Measurements from ENCODE around the gene SFPQ.
"Not testable (repeated sequence)": the region's sequence is repeated elsewhere in the genome, so short reads cannot be mapped to it uniquely, and the experiment has no call there.

SFPQ gene, protein sequence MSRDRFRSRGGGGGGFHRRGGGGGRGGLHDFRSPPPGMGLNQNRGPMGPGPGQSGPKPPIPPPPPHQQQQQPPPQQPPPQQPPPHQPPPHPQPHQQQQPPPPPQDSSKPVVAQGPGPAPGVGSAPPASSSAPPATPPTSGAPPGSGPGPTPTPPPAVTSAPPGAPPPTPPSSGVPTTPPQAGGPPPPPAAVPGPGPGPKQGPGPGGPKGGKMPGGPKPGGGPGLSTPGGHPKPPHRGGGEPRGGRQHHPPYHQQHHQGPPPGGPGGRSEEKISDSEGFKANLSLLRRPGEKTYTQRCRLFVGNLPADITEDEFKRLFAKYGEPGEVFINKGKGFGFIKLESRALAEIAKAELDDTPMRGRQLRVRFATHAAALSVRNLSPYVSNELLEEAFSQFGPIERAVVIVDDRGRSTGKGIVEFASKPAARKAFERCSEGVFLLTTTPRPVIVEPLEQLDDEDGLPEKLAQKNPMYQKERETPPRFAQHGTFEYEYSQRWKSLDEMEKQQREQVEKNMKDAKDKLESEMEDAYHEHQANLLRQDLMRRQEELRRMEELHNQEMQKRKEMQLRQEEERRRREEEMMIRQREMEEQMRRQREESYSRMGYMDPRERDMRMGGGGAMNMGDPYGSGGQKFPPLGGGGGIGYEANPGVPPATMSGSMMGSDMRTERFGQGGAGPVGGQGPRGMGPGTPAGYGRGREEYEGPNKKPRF

GRCh38 chr1:35192853-35193664, at the start of gene SFPQ:
TSS of gene SFPQ (minus strand) at chr1:35193145. CDS start at chr1:35193049, 96 bp downstream.
- peak within 1 kb of the TSS; percentile 96 for H3K4me3 ChIP-seq (ENCODE audit: low read length)
- peak; percentile 99 for DNase-seq (ENCODE audit: low read depth)
- TF ChIP-seq, protein P1, sequence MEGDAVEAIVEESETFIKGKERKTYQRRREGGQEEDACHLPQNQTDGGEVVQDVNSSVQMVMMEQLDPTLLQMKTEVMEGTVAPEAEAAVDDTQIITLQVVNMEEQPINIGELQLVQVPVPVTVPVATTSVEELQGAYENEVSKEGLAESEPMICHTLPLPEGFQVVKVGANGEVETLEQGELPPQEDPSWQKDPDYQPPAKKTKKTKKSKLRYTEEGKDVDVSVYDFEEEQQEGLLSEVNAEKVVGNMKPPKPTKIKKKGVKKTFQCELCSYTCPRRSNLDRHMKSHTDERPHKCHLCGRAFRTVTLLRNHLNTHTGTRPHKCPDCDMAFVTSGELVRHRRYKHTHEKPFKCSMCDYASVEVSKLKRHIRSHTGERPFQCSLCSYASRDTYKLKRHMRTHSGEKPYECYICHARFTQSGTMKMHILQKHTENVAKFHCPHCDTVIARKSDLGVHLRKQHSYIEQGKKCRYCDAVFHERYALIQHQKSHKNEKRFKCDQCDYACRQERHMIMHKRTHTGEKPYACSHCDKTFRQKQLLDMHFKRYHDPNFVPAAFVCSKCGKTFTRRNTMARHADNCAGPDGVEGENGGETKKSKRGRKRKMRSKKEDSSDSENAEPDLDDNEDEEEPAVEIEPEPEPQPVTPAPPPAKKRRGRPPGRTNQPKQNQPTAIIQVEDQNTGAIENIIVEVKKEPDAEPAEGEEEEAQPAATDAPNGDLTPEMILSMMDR (IDR thresholded peaks at IDR 0.05; ENCODE audit: insufficient read depth, low read depth, low read length, missing control alignments) = no peak

GRCh38 chr1:35236772-35237171, 43.8 kb upstream of the SFPQ start:
- not testable (repeated sequence) for H3K4me3 ChIP-seq (ENCODE audit: low read length); DNase-seq (ENCODE audit: low read depth)

DNA sequence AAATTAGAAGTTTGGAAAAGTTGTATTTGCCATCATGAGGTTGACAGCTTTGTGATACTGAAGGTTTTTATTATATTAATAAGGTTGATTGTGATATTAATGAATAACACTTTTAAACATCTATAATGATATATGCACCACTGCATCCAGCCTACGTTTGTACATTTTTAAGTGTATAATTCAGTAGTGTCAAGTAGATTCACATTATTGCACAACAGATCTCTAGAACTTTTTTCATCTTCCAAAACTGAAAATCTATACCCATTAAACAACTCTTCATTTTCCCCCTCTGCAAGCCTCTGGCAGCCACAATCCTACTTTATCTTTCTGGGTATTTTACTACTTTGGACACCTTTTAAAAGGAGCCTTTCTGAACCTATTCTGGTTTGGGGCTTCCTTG, 38.3 kb upstream of the SFPQ start:
- no peak for DNase-seq (ENCODE audit: low read depth)
- TF ChIP-seq, protein P1 (IDR thresholded peaks at IDR 0.05; ENCODE audit: insufficient read depth, low read depth, low read length, missing control alignments) = no peak
- H3K4me3 ChIP-seq (ENCODE audit: low read length) = no peak overlapping the region

DNA sequence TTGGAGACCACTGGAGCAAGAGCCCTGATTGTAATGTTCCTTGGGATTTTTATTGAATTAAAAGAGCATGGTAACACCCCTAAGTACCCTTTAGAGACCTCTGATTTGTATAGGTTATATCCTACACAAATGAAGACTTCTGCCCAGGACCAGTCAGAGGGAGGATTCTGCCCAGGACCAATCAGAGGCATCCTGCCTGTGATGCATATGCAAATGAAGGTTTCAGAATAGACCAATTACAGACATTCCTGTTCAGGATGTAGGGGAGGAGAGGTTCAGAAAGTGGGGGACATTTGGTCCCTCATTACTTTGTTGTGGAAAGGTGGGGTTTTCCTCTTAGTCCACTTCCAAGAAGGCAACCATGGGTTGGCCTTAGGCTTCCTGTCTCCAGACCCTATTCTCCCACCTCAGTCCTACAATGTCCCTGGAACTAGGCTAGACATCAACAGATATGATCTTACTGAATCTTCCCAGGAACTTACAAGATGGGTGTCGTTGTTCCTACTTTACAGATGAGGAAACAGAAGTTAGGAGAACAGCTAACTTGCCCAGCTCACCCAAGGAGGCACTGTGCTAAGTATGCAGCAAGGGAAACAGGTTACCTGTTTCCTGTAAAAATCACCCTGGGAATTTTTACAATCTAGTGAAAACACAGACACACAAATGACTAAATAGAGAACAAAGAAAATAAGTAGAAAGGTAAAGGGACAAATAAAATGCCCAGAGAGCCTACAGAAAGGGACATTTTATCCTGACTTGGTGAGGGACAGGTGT, 36.8 kb upstream of the SFPQ start:
- TF ChIP-seq, protein P1 (IDR thresholded peaks at IDR 0.05; ENCODE audit: insufficient read depth, low read depth, low read length, missing control alignments) = no peak
- no peak overlapping the region for H3K4me3 ChIP-seq (ENCODE audit: low read length)
- DNase-seq (ENCODE audit: low read depth) = no peak

DNA sequence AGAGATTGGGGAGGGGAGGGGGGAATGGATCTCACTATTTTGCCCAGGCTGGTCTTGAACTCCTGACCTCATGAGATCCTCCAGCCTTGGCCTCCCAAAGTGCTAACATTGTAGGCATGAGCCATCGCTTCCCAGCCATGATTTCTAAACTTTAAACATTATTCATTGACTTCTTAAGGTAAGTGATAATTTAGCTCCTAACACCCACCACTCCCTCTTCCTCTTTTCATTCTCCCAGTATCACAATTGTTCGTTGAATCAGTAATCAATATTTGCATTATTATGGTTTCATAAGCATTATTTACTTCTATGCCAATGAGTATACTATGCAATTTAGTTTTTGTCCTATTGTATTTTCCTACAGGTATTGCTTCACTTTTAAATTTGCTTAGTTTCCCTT, 33.6 kb upstream of the SFPQ start:
- H3K4me3 ChIP-seq (ENCODE audit: low read length) = no peak overlapping the region
- TF ChIP-seq, protein P1 (IDR thresholded peaks at IDR 0.05; ENCODE audit: insufficient read depth, low read depth, low read length, missing control alignments) = no peak
- no peak for DNase-seq (ENCODE audit: low read depth)

DNA sequence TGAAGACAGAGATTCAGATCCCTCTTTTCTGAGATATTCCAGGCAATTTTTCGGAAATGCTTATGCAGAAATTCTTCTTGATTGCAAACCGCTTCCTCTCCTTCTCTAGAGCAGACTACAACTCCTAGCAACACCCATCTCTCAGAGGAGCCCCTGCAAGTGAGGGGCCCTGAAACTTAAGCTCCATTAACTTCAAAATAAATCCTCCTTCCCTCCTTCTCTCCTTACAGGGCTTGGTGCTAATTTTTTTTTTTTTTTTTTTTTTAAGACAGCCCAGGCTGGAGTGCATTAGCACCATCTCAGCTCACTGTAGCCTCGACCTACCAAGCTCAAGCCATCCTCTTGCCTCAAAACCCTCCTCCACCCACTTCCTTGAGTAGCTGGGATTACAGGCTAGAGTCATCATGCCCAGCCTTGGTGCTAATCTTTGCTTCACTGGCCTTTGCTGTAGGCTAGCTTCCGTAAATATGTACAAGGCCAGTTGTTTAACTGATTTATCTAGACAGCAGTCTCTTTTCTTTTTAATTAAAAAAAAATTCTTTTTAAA, 30.2 kb upstream of the SFPQ start:
- no peak for DNase-seq (ENCODE audit: low read depth)
- no peak overlapping the region for H3K4me3 ChIP-seq (ENCODE audit: low read length)

More for the DNA sequence above, 30.2 kb upstream of the SFPQ start:
- TF ChIP-seq, protein P1 (IDR thresholded peaks at IDR 0.05; ENCODE audit: insufficient read depth, low read depth, low read length, missing control alignments) = no peak

Measured in epithelial cell of esophagus (primary cell).